ENCODE results near the gene C4orf50. TPM values are rescaled to one million over a fixed set of nuclear protein-coding genes. Genes with fewer than 3 reads are reported as not detected.
"Not testable (repeated sequence)": the region's sequence is repeated elsewhere in the genome, so short reads cannot be mapped to it uniquely, and the experiment has no call there.

Gene C4orf50
- total and polyA plus RNA-seq, 2 donors (not counting 1 experiment from before 2014, with no cell fraction given), result 0.02 TPM; not detected in 1

- Histone ChIP-seq H3K4me2 (replicated peaks; ENCODE audit: low read depth, low read length, poor library complexity, severe bottlenecking) (no peak overlapping the region), H3K27me3 (replicated peaks in 1 of 4; ENCODE audit: control extremely low read depth in 1 of 4, control insufficient read depth in 3 of 4, insufficient read depth in 4 of 4, low read length in 3 of 4) (peaks cover 0 to 2% (median 0%) of the 10 kb centered on the region in 4 experiments), H4K20me1 (ENCODE audit: control insufficient read depth, insufficient read depth, low read length, poor library complexity, severe bottlenecking) (no peaks in the 10 kb centered on the region), H3K36me3 (replicated peaks in 1 of 2; ENCODE audit: control extremely low read depth in 1 of 2, control insufficient read depth in 1 of 2, extremely low read depth in 1 of 2, insufficient read depth in 2 of 2, low read length in 1 of 2) (no peaks in the 10 kb centered on the region), H3K4me3 (ENCODE audit: control extremely low read depth in 1 of 5, extremely low read depth in 1 of 5, insufficient read depth in 1 of 5, low read depth in 2 of 5, low read length in 4 of 5) (no peak overlapping the region), H2AFZ (ENCODE audit: insufficient read depth, low read depth, low read length, poor library complexity, severe bottlenecking) (no peak overlapping the region), H3K9ac (ENCODE audit: low read length) (no peak overlapping the region), H3K4me1 (ENCODE audit: control insufficient read depth in 2 of 2, insufficient read depth in 2 of 2, low read length in 2 of 2) (peaks cover 0 to 3% of the 10 kb centered on the region in 2 donors), H3K79me2 (ENCODE audit: control insufficient read depth, insufficient read depth, low read length) (no peaks in the 10 kb centered on the region), H3K27ac (ENCODE audit: low read length in 2 of 2) (no peak overlapping the region), H3K9me3 (ENCODE audit: control extremely low read depth in 1 of 3, control insufficient read depth in 2 of 3, insufficient read depth in 1 of 3, low read length in 2 of 3) (peaks cover 0 to 22% (median 0%) of the 10 kb centered on the region in 3 donors)
- no peak for DNase-seq
- CTCF ChIA-PET, result no interaction called here
- Mint-ChIP-seq H3K27me3 (peaks cover 12% of the 10 kb centered on the region), H3K9me3 (ENCODE audit: insufficient read depth) (no peaks in the 10 kb centered on the region), H3K27ac (no peak overlapping the region), H3K4me3 (no peak overlapping the region), H3K4me1 (peaks cover 4% of the 10 kb centered on the region)
- intact Hi-C loops (cut with micrococcal nuclease), result no loop called here
- POLR2A ChIA-PET, result no interaction called here
- TF ChIP-seq CTCF (IDR thresholded peaks at IDR 0.05), result no peak
- TF ChIP-seq EZH2 (IDR thresholded peaks at IDR 0.05; ENCODE audit: borderline replicate concordance, insufficient read depth, low read depth, low read length, poor library complexity, severe bottlenecking), result no peak
- 84% methylated on average over 13 of the region's 22 CpGs for WGBS (ENCODE audit: insufficient coverage)
- no peak for ATAC-seq (ENCODE audit: low read depth)
Observed at GRCh38 chr4:5952286-5952974, 65.8 kb downstream of the C4orf50 start.

- POLR2A ChIA-PET; intact Hi-C loops (cut with micrococcal nuclease); H3K4me2 ChIP-seq (replicated peaks; ENCODE audit: low read depth, low read length, poor library complexity, severe bottlenecking); H3K27me3 ChIP-seq (replicated peaks in 1 of 4; ENCODE audit: control extremely low read depth in 1 of 4, control insufficient read depth in 3 of 4, insufficient read depth in 4 of 4, low read length in 3 of 4); H3K27ac ChIP-seq (ENCODE audit: low read length in 2 of 2); CTCF ChIA-PET; H3K4me1 ChIP-seq (ENCODE audit: control insufficient read depth in 2 of 2, insufficient read depth in 2 of 2, low read length in 2 of 2); DNase-seq; H2AFZ ChIP-seq (ENCODE audit: insufficient read depth, low read depth, low read length, poor library complexity, severe bottlenecking); H3K9me3 Mint-ChIP-seq (ENCODE audit: insufficient read depth); H3K79me2 ChIP-seq (ENCODE audit: control insufficient read depth, insufficient read depth, low read length); H4K20me1 ChIP-seq (ENCODE audit: control insufficient read depth, insufficient read depth, low read length, poor library complexity, severe bottlenecking); ATAC-seq (ENCODE audit: low read depth); H3K36me3 ChIP-seq (replicated peaks in 1 of 2; ENCODE audit: control extremely low read depth in 1 of 2, control insufficient read depth in 1 of 2, extremely low read depth in 1 of 2, insufficient read depth in 2 of 2, low read length in 1 of 2); H3K4me1 Mint-ChIP-seq; H3K9ac ChIP-seq (ENCODE audit: low read length); H3K4me3 ChIP-seq (ENCODE audit: control extremely low read depth in 1 of 5, extremely low read depth in 1 of 5, insufficient read depth in 1 of 5, low read depth in 2 of 5, low read length in 4 of 5); H3K27ac Mint-ChIP-seq; H3K4me3 Mint-ChIP-seq: not testable (repeated sequence)
- peaks cover 0 to 24% (median 0%) of the 10 kb centered on the region in 3 donors for H3K9me3 ChIP-seq (ENCODE audit: control extremely low read depth in 1 of 3, control insufficient read depth in 2 of 3, insufficient read depth in 1 of 3, low read length in 2 of 3)
- peaks cover 16% of the 10 kb centered on the region for H3K27me3 Mint-ChIP-seq
- 94% methylated on average over 2 of the region's 6 CpGs for WGBS (ENCODE audit: insufficient coverage)
Observed at GRCh38 chr4:5946653-5947052, 71.6 kb downstream of the C4orf50 start.
